B cell (primary cell): ENCODE data around the gene ZC3HAV1L. TPM values are rescaled to one million over a fixed set of nuclear protein-coding genes. Genes with fewer than 3 reads are reported as not detected.
A peak's percentile ranks its signal among the peaks of the same experiment; 100 is the strongest.

Experiments used
- ATAC-seq: fragments of 200-7000 bp; cut with Tn5 transposase; one replicate; pipeline ENCODE4 v1.10.0; 2021; ENCODE audit warnings: low read depth, mild to moderate bottlenecking, moderate number of reproducible peaks, moderate library complexity
- CTCF ChIA-PET: fragments of 350-600 bp; sonication (Branson Sonifier 250); formaldehyde crosslinking; loops from one replicate; lab custom pipeline; 2021; ENCODE audit warnings: antibody characterized with exemption, inconsistent platforms; lab: Charles Lee
- POLR2A ChIA-PET: fragments of 350-600 bp; sonication (Branson Sonifier 250); formaldehyde crosslinking; loops from one replicate; lab custom pipeline; 2021; ENCODE audit warnings: antibody characterized with exemption; lab: Charles Lee
- DNase-seq: peaks from one replicate; pipeline ENCODE4 v3.0.0; 2013
- H2AFZ ChIP-seq: 2 replicates; pipeline ENCODE4 v1.6.1; 2012; ENCODE audit warnings: mild to moderate bottlenecking, low read depth, low read length; ENCODE audit not compliant: insufficient read depth, poor library complexity, severe bottlenecking
- H3K27ac ChIP-seq, 2 donors: 1 replicate in 1 of 2; 2 replicates in 1 of 2; pipeline ENCODE4 v1.5.1; 2012 to 2013; ENCODE audit warnings: low read length in 2 of 2, mild to moderate bottlenecking in 2 of 2, moderate library complexity in 1 of 2
- H3K27me3 ChIP-seq, 4 experiments: fragments of 200-600 bp in 1 of 4; sonication (generic) in 1 of 4; replicated peaks in 1 of 4; 1 replicate in 2 of 4; 2 replicates in 2 of 4; pipeline versions ENCODE4 v1.6.1 to v1.7.0; 2013 to 2016; ENCODE audit warnings: low read length in 3 of 4, mild to moderate bottlenecking in 2 of 4, mixed read lengths in 1 of 4, moderate library complexity in 1 of 4; ENCODE audit not compliant: insufficient read depth in 4 of 4, control insufficient read depth in 3 of 4; ENCODE audit errors: control extremely low read depth in 1 of 4
- H3K36me3 ChIP-seq, 2 experiments: replicated peaks in 1 of 2; 1 replicate in 1 of 2; 2 replicates in 1 of 2; pipeline versions ENCODE4 v1.6.1 to v1.7.1; 2013; ENCODE audit warnings: low read length in 1 of 2; ENCODE audit not compliant: insufficient read depth in 2 of 2, control insufficient read depth in 1 of 2; ENCODE audit errors: control extremely low read depth in 1 of 2, extremely low read depth in 1 of 2
- H3K4me1 ChIP-seq, 2 donors: fragments of 200-600 bp in 1 of 2; sonication (generic) in 1 of 2; 1 replicate in 1 of 2; 2 replicates in 1 of 2; pipeline versions ENCODE4 v1.5.1 to v1.6.1; 2013 to 2017; ENCODE audit warnings: low read length in 2 of 2; ENCODE audit not compliant: control insufficient read depth in 2 of 2, insufficient read depth in 2 of 2
- H3K4me2 ChIP-seq: replicated peaks from 2 replicates; pipeline ENCODE3; 2012; ENCODE audit warnings: mild to moderate bottlenecking, low read depth, low read length; ENCODE audit not compliant: poor library complexity, severe bottlenecking
- H3K4me3 ChIP-seq, 5 experiments: fragments of 200-600 bp in 1 of 5; sonication (generic) in 1 of 5; 1 replicate in 3 of 5; 2 replicates in 2 of 5; pipeline versions ENCODE4 v1.5.1 to v1.7.0; 2011 to 2016; ENCODE audit warnings: low read length in 4 of 5, mild to moderate bottlenecking in 4 of 5, low read depth in 2 of 5, control low read depth in 1 of 5, moderate library complexity in 1 of 5; ENCODE audit not compliant: insufficient read depth in 1 of 5; ENCODE audit errors: control extremely low read depth in 1 of 5, extremely low read depth in 1 of 5
- H3K79me2 ChIP-seq: fragments of 200-600 bp; sonication (generic); one replicate; pipeline ENCODE4 v1.6.0; 2016; ENCODE audit warnings: low read length; ENCODE audit not compliant: control insufficient read depth, insufficient read depth
- H3K9ac ChIP-seq: fragments of 200-600 bp; sonication (generic); 2 replicates; pipeline ENCODE4 v1.6.1; 2017; ENCODE audit warnings: mild to moderate bottlenecking, low read length, moderate library complexity
- H3K9me3 ChIP-seq, 3 donors: one replicate each; pipeline versions ENCODE4 v1.6.1 to v1.7.1; 2013; ENCODE audit warnings: low read length in 2 of 3; ENCODE audit not compliant: control insufficient read depth in 2 of 3, insufficient read depth in 1 of 3; ENCODE audit errors: control extremely low read depth in 1 of 3
- H4K20me1 ChIP-seq: 2 replicates; pipeline ENCODE4 v1.6.0; 2012; ENCODE audit warnings: mild to moderate bottlenecking, low read length; ENCODE audit not compliant: insufficient read depth, control insufficient read depth, poor library complexity, severe bottlenecking
- H3K27ac Mint-ChIP-seq: one replicate; pipeline ENCODE4 v1.8.0; 2021; ENCODE audit warnings: mixed read lengths
- H3K27me3 Mint-ChIP-seq: one replicate; pipeline ENCODE4 v1.8.0; 2021; ENCODE audit warnings: mixed read lengths
- H3K4me1 Mint-ChIP-seq: one replicate; pipeline ENCODE4 v1.8.0; 2021; ENCODE audit warnings: mixed read lengths
- H3K4me3 Mint-ChIP-seq: one replicate; pipeline ENCODE4 v1.8.0; 2021; ENCODE audit warnings: mixed read lengths
- H3K9me3 Mint-ChIP-seq: one replicate; pipeline ENCODE4 v1.8.0; 2022; ENCODE audit warnings: mixed read lengths; ENCODE audit not compliant: insufficient read depth
- EZH2 ChIP-seq: IDR thresholded peaks from 2 replicates; pipeline ENCODE4 v1.6.1; 2012; ENCODE audit warnings: borderline replicate concordance, low read depth, mild to moderate bottlenecking, moderate library complexity, low read length; ENCODE audit not compliant: insufficient read depth, poor library complexity, severe bottlenecking
- WGBS: methylation state at CpG from one replicate; pipeline ENCODE4 v1.1.5; 2013; ENCODE audit warnings: missing lambda C conversion rate; ENCODE audit not compliant: insufficient coverage; 5-methylcytosine and 5-hydroxymethylcytosine counted together
- intact Hi-C: fragments of 100-400 bp; cut with micrococcal nuclease; formaldehyde crosslinking; loops from one replicate; pipeline ENCODE4 v1.10.0; 2022
- polyA plus RNA-seq: library from polyadenylated mRNA; depleted of rRNA; stranded (reverse); fragments of >200 nt; gene quantifications from 2 replicates; pipeline ENCODE4 v1.2.3, GENCODE V29; 2012
- total RNA-seq, 2 donors: library from RNA; stranded (reverse); fragments of 120-200 nt in 1 of 2; gene quantifications; 1 replicate in 1 of 2; 2 replicates in 1 of 2; pipeline versions ENCODE4 v1.2.3 to v1.2.4, GENCODE V29; 2013 to 2022
- TF ChIP-seq, protein P1 (sequence below): fragments of 200-600 bp; IDR thresholded peaks from one replicate; pipeline ENCODE4 v1.8.0; 2022; ENCODE audit warnings: antibody characterized with exemption, mild to moderate bottlenecking

The ZC3HAV1L gene
- total and polyA plus RNA-seq, 2 donors (not counting 1 experiment from before 2014, with no cell fraction given), result 0.82 to 1.8 TPM

DNA sequence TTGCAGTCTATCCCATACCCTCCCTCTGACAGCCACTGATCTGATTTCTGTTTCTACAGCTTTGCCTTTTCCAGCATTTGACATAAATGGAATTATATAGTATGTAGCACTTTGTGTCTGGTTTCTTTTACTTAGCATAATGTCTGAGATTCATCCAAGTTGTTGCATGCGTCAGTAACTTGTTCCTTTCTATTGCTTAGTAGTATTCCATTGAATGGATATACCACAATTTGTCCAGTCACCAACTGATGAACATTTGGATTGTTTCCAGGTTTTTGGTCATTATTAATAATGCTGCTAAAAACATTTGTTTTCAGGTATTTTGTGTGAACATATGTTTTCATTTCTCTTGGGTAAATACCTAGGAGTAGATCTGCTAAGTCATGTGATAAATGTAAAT, 48.2 kb downstream of the ZC3HAV1L start:
- Mint-ChIP-seq H3K27ac (no peak overlapping the region), H3K4me3 (no peak overlapping the region), H3K27me3 (peaks cover 33% of the 10 kb centered on the region), H3K9me3 (peaks cover 2% of the 10 kb centered on the region), H3K4me1 (no peaks in the 10 kb centered on the region)
- no peak overlapping the region for H3K9ac ChIP-seq
- H3K79me2 ChIP-seq, result no peaks in the 10 kb centered on the region
- no peaks in the 10 kb centered on the region for H4K20me1 ChIP-seq
- H3K27me3 ChIP-seq, result peaks cover 0 to 7% (median 3%) of the 10 kb centered on the region in 4 experiments
- DNase-seq (no peak), ATAC-seq (no peak)
- no peak overlapping the region for H3K4me3 ChIP-seq
- no peaks in the 10 kb centered on the region for H3K4me1 ChIP-seq
- WGBS, result no CpG with 5 or more reads among the region's 1 CpG
- no peak overlapping the region for H2AFZ ChIP-seq
- TF ChIP-seq EZH2, result no peak
- TF ChIP-seq, protein P1, sequence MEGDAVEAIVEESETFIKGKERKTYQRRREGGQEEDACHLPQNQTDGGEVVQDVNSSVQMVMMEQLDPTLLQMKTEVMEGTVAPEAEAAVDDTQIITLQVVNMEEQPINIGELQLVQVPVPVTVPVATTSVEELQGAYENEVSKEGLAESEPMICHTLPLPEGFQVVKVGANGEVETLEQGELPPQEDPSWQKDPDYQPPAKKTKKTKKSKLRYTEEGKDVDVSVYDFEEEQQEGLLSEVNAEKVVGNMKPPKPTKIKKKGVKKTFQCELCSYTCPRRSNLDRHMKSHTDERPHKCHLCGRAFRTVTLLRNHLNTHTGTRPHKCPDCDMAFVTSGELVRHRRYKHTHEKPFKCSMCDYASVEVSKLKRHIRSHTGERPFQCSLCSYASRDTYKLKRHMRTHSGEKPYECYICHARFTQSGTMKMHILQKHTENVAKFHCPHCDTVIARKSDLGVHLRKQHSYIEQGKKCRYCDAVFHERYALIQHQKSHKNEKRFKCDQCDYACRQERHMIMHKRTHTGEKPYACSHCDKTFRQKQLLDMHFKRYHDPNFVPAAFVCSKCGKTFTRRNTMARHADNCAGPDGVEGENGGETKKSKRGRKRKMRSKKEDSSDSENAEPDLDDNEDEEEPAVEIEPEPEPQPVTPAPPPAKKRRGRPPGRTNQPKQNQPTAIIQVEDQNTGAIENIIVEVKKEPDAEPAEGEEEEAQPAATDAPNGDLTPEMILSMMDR, result no peak
- peaks cover 0 to 6% (median 0%) of the 10 kb centered on the region in 3 donors for H3K9me3 ChIP-seq
- intact Hi-C loops, result no loop called here
- H3K27ac ChIP-seq, result no peak overlapping the region
- no peaks in the 10 kb centered on the region for H3K36me3 ChIP-seq
- ChIA-PET POLR2A (no interaction called here), CTCF (no interaction called here)
- no peak overlapping the region for H3K4me2 ChIP-seq

DNA sequence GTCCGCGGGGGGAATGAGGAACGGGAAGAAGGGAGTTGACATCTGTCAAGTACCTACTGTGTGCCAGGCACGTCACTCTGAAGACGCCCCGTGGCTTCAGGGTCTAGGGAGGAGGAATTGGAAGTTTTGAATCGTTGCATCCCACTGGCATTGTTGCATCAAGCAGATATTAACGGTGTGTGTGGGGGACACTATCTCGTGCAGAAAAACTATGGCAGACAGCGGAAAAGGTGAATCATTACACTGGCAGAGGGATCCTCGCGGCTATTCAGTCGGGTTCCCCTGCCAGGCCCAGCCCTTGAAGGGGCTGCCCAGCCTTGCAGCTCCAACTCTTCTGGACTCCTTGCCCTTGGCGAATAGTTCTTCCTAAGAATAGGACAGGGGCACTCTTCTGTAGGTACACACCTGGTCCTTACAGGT, 53.6 kb downstream of the ZC3HAV1L start:
- Histone ChIP-seq H3K9ac (peak overlapping the region; percentile 49), H3K9me3 (peaks cover 0 to 7% (median 0%) of the 10 kb centered on the region in 3 donors)

More for the DNA sequence above, 53.6 kb downstream of the ZC3HAV1L start:
- 40% methylated on average over 14 of the region's 14 CpGs for WGBS
- ChIA-PET POLR2A (no interaction called here), CTCF (interaction anchor here (1.0 kb wide), 1 partner anchor 14 kb away, joined by 4 read pairs; no protein-coding TSS in a partner anchor)
- Mint-ChIP-seq H3K4me1 (peaks cover 14% of the 10 kb centered on the region), H3K9me3 (no peaks in the 10 kb centered on the region), H3K4me3 (peak overlapping the region; percentile 80), H3K27me3 (peaks cover 46% of the 10 kb centered on the region), H3K27ac (peak overlapping the region; percentile 50)
- ATAC-seq (no peak), DNase-seq (no peak)
- Histone ChIP-seq H2AFZ (peak overlapping the region; percentile 81), H3K27me3 (peaks cover 0 to 39% (median 22%) of the 10 kb centered on the region in 4 experiments), H4K20me1 (no peaks in the 10 kb centered on the region), H3K4me2 (peak overlapping the region; percentile 94), H3K4me1 (peaks cover 12 to 17% of the 10 kb centered on the region in 2 donors), H3K4me3 (peak overlapping the region in 2 of 5 experiments; percentile 31 to 61), H3K36me3 (no peaks in the 10 kb centered on the region), H3K27ac (no peak overlapping the region), H3K79me2 (no peaks in the 10 kb centered on the region)
- intact Hi-C loops, result loop anchor here (5.0 kb wide), 1 partner anchor 250 kb away; the partner anchor contains the start of gene UBN2
- TF ChIP-seq, protein P1, result no peak
- no peak for TF ChIP-seq EZH2
